ENCODE measurements around the gene CTSC. TPM values are rescaled to one million over a fixed set of nuclear protein-coding genes. Genes with fewer than 3 reads are reported as not detected.
A peak's percentile ranks its signal among the peaks of the same experiment; 100 is the strongest.

The CTSC gene
- total and polyA plus RNA-seq, 9 of the 15 experiments (the other 6 are each of a cell fraction or from before 2014, with no cell fraction given) = 113 to 403 (median 187) TPM

DNA sequence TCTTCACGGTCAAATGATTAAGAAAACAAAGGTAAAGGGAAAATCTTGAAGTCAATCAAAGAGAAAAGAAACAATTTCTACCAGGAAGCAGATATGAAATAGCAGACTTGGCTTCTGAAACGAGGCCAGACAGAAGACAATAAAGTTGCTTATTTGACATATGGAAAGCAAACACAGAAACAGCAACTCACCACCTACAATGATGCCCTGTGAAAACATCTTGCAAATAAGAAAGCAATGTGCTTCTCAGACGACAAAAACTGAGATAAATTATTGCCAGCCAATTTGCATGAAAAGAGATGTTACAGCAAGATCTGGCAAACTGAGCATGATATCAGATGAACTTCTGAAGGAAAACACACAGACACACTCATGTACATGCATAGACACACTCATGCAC, 45.9 kb upstream of the CTSC start:
- ChIA-PET POLR2A (interaction anchor here (0.6 kb wide), 1 partner anchor 10 kb away, joined by 3 read pairs; no protein-coding TSS in a partner anchor), CTCF (ENCODE audit: low intra/inter-chr PET ratio) (no interaction called here)
- no peaks in the 10 kb centered on the region for H3K79me2 ChIP-seq (ENCODE audit: control insufficient read depth, insufficient read depth, low read length)
- no peaks in the 10 kb centered on the region for H3K9me3 ChIP-seq (replicated peaks; ENCODE audit: control insufficient read depth, insufficient read depth, low read depth, low read length)
- H3K27ac ChIP-seq (ENCODE audit: extremely low read depth, low read depth, low read length) = no peak overlapping the region
- no peak for TF ChIP-seq XRCC3 (IDR thresholded peaks at IDR 0.05)
- TF ChIP-seq, protein P1, sequence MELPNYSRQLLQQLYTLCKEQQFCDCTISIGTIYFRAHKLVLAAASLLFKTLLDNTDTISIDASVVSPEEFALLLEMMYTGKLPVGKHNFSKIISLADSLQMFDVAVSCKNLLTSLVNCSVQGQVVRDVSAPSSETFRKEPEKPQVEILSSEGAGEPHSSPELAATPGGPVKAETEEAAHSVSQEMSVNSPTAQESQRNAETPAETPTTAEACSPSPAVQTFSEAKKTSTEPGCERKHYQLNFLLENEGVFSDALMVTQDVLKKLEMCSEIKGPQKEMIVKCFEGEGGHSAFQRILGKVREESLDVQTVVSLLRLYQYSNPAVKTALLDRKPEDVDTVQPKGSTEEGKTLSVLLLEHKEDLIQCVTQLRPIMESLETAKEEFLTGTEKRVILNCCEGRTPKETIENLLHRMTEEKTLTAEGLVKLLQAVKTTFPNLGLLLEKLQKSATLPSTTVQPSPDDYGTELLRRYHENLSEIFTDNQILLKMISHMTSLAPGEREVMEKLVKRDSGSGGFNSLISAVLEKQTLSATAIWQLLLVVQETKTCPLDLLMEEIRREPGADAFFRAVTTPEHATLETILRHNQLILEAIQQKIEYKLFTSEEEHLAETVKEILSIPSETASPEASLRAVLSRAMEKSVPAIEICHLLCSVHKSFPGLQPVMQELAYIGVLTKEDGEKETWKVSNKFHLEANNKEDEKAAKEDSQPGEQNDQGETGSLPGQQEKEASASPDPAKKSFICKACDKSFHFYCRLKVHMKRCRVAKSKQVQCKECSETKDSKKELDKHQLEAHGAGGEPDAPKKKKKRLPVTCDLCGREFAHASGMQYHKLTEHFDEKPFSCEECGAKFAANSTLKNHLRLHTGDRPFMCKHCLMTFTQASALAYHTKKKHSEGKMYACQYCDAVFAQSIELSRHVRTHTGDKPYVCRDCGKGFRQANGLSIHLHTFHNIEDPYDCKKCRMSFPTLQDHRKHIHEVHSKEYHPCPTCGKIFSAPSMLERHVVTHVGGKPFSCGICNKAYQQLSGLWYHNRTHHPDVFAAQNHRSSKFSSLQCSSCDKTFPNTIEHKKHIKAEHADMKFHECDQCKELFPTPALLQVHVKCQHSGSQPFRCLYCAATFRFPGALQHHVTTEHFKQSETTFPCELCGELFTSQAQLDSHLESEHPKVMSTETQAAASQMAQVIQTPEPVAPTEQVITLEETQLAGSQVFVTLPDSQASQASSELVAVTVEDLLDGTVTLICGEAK (IDR thresholded peaks at IDR 0.05) = peak; percentile 54
- TF ChIP-seq, protein P1 (CRISPR knock-in tag; IDR thresholded peaks at IDR 0.05) = no peak
- no peak for ATAC-seq
- H3K36me3 ChIP-seq (ENCODE audit: control insufficient read depth, insufficient read depth, low read length) = no peaks in the 10 kb centered on the region
- H3K9me1 ChIP-seq (ENCODE audit: control insufficient read depth, insufficient read depth, low read length) = no peaks in the 10 kb centered on the region
- no peak for DNase-seq (ENCODE audit: extremely low read depth in 1 of 4, low spot score in 3 of 4)
- H3K4me3 ChIP-seq = no peak overlapping the region
- H3K4me1 ChIP-seq (replicated peaks in 1 of 2; ENCODE audit: control insufficient read depth in 2 of 2, insufficient read depth in 2 of 2, low read length in 2 of 2) = no peaks in the 10 kb centered on the region; a peak in 1 of 5 replicates
- 33% methylated on average over 3 of the region's 3 CpGs for WGBS (ENCODE audit: insufficient coverage, low coverage, missing lambda C conversion rate)
- H2AFZ ChIP-seq (ENCODE audit: low read depth, low read length) = no peak overlapping the region
- intact Hi-C loops (cut with micrococcal nuclease) = no loop called here
- no TSS peak for BruUV-seq (replicated peaks)
- no peaks in the 10 kb centered on the region for H3K27me3 ChIP-seq (ENCODE audit: control insufficient read depth in 2 of 2, insufficient read depth in 2 of 2, low read length in 2 of 2)
- FAIRE-seq = no peak
- in situ Hi-C loops (cut with MboI) = no loop called here
- no peaks in the 10 kb centered on the region for H4K20me1 ChIP-seq (replicated peaks; ENCODE audit: control insufficient read depth, insufficient read depth, low read length)
- no peak overlapping the region for H3K9ac ChIP-seq (ENCODE audit: insufficient read depth in 1 of 2, low read depth in 2 of 2, low read length in 2 of 2)
- no peak overlapping the region for H3K4me2 ChIP-seq (ENCODE audit: insufficient read depth, low read length)

All from K562 (cell line).